Chondrocyte (in vitro differentiated cells): ENCODE measurements around the gene CAPRIN1. TPM values are rescaled to one million over a fixed set of nuclear protein-coding genes. Genes with fewer than 3 reads are reported as not detected.

Source experiments
- DNase-seq: peaks from one replicate; pipeline ENCODE4 v3.0.0; 2021; ENCODE audit warnings: mixed read lengths, low spot score
- H3K27ac Mint-ChIP-seq: one replicate; pipeline ENCODE4 v1.8.0; 2021; ENCODE audit warnings: mild to moderate bottlenecking, moderate library complexity, mixed read lengths; ENCODE audit not compliant: unreplicated experiment
- H3K27me3 Mint-ChIP-seq: 2 replicates; pipeline ENCODE4 v1.8.0; 2021; ENCODE audit warnings: low read depth, mixed read lengths
- H3K36me3 Mint-ChIP-seq: 2 replicates; pipeline ENCODE4 v1.8.0; 2021; ENCODE audit warnings: low read depth, mixed read lengths
- H3K4me1 Mint-ChIP-seq: 2 replicates; pipeline ENCODE4 v1.8.0; 2021; ENCODE audit warnings: low read depth, mild to moderate bottlenecking, mixed read lengths
- H3K4me3 Mint-ChIP-seq: one replicate; pipeline ENCODE4 v1.8.0; 2021; ENCODE audit warnings: mild to moderate bottlenecking, moderate library complexity, mixed read lengths; ENCODE audit not compliant: unreplicated experiment
- H3K9me3 Mint-ChIP-seq: 2 replicates; pipeline ENCODE4 v1.8.0; 2021; ENCODE audit warnings: low read depth, mixed read lengths
- CTCF ChIP-seq: fragments of 200-600 bp; sonication (generic); IDR thresholded peaks from 2 replicates; pipeline ENCODE4 v1.5.0; 2021; ENCODE audit warnings: antibody characterized with exemption, mild to moderate bottlenecking, moderate library complexity
- total RNA-seq: library from RNA; stranded (reverse); gene quantifications from 3 replicates; pipeline ENCODE4 v1.2.1, GENCODE V29; 2021

The CAPRIN1 gene
- total RNA-seq, 1 donor from 2014 or later, result 197 TPM

DNA sequence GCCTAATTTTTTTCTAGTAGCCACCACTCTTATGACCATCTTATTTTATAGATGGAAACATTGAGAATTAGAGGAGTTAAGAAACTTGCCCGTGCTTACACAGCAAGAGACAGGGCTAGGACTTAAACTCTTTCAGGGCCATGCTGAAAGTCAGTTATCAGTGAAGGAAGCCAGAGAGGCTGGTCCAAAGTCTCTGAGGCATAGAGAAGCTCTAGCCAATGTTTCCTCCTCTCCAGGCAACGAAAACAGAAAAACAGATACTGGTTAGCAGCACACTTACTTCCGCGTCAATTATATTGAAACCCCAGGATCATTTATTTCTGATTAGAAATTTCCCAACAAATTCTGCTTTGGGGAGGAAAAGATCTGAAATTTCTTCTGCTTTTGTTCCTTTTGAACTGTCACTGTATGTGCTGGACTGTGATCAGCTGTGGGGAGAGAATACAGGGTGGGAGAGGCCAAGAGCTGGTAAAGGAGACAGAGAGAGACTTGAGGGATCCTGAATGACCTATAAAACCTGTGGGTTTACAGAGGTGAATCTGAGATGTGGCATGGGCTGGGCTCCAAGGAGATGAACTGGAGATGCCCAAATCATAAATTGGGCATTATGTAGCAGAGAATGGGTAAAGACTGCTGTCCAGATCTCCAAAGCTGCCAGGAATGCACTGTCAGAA is 37.5 kb upstream of the CAPRIN1 start:
- no peak for DNase-seq
- H3K27ac Mint-ChIP-seq, result no peak overlapping the region
- H3K4me1 Mint-ChIP-seq, result no peaks in the 10 kb centered on the region
- no peaks in the 10 kb centered on the region for H3K9me3 Mint-ChIP-seq
- no peak for TF ChIP-seq CTCF
- H3K4me3 Mint-ChIP-seq, result no peak overlapping the region
- H3K36me3 Mint-ChIP-seq, result no peaks in the 10 kb centered on the region
- peaks cover 5% of the 10 kb centered on the region for H3K27me3 Mint-ChIP-seq

GRCh38 chr11:34021977-34022735 is 29.4 kb upstream of the CAPRIN1 start:
- Mint-ChIP-seq H3K9me3 (peaks cover 4% of the 10 kb centered on the region), H3K4me1 (no peaks in the 10 kb centered on the region), H3K27me3 (no peaks in the 10 kb centered on the region), H3K27ac (no peak overlapping the region), H3K4me3 (no peak overlapping the region), H3K36me3 (peaks cover 2% of the 10 kb centered on the region)
- DNase-seq, result no peak
- TF ChIP-seq CTCF, result no peak

DNA sequence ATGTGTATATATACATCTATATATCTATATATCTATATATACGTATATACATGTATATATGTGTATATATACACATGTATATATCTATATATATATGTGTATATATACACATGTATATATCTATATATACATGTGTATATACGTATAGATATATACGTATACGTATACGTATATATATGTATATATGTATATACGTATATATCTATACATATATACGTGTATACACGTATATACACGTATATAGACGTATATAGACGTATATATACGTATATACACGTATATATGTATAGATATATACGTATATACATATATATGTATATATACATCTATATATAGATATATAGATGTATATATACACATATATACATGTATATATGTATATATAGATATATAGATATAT is 25.1 kb upstream of the CAPRIN1 start:
- H3K4me3 Mint-ChIP-seq, result no peak overlapping the region
- peaks cover 4% of the 10 kb centered on the region for H3K9me3 Mint-ChIP-seq
- H3K4me1 Mint-ChIP-seq, result no peaks in the 10 kb centered on the region
- no peak for DNase-seq
- TF ChIP-seq CTCF, result no peak
- H3K36me3 Mint-ChIP-seq, result peaks cover 2% of the 10 kb centered on the region
- no peak overlapping the region for H3K27ac Mint-ChIP-seq
- H3K27me3 Mint-ChIP-seq, result no peaks in the 10 kb centered on the region

DNA sequence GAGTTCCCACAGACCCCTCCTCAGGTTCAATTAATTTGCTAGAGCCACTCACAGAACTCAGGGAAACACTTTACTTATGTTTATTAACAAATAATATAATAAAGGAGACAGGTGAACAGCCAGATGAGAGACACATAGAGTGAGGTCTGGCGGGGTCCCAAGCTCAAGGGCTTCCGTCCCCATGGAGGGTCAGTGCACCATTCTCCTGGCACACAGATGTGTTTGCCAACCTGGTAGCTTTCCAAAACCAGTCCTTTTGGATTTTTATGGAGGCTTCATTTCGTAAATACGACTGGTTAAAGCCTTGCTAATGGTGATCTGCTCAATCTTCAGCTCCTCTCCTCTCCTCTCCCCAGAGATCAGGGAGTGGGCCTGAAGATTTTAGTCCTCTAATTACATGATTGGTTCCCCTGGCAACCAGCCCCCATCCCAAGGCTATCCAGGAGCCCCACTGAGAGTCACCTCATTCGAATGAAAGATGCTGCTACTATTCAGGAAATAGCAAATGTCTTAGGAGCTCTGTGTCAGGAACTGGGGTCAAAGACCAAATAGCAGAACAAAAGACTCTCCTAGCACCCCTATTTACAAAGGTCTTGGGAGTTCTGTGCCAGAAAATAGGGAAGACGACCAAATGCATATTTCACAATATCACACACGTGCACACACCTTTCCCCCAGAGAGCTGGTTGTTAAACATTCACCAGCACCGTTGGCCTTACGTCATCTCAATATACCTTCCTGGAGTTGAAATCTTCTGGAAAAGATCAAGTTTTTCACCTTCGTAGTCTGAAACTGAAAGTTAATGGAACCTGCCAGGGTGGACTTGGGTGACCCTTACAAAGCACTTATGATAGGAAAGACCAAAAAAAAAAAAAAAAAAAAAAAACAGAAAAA is 23.8 kb upstream of the CAPRIN1 start:
- no peak overlapping the region for H3K4me3 Mint-ChIP-seq
- no peaks in the 10 kb centered on the region for H3K27me3 Mint-ChIP-seq
- no peaks in the 10 kb centered on the region for H3K36me3 Mint-ChIP-seq
- no peak for DNase-seq
- H3K9me3 Mint-ChIP-seq, result no peaks in the 10 kb centered on the region
- no peak overlapping the region for H3K27ac Mint-ChIP-seq
- no peak for TF ChIP-seq CTCF
- no peaks in the 10 kb centered on the region for H3K4me1 Mint-ChIP-seq

DNA sequence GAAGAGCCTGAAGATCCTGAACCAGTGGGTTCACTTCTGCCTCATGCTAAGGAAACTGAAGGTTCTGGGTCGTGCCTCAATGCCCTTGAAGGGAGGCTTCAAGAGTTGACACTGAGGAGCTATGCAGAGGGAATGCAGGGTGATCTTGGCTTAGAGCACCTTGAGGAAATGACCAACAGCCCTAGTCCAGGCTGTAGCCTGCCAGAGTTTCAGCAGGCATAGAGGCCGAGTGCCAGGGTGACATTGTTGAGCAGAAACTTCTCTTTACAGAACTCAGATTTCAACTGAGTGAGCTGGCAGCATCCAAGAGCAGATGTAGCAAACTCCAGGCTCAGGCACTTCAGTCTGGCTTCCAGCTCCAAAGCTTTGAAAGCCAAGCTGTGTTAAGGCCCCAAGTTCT is 23.1 kb upstream of the CAPRIN1 start:
- no peak overlapping the region for H3K4me3 Mint-ChIP-seq
- TF ChIP-seq CTCF, result no peak
- H3K4me1 Mint-ChIP-seq, result no peaks in the 10 kb centered on the region
- DNase-seq, result no peak
- no peak overlapping the region for H3K27ac Mint-ChIP-seq
- no peaks in the 10 kb centered on the region for H3K36me3 Mint-ChIP-seq
- H3K27me3 Mint-ChIP-seq, result no peaks in the 10 kb centered on the region
- no peaks in the 10 kb centered on the region for H3K9me3 Mint-ChIP-seq
